Right atrium auricular region (tissue), 2 donors: Measurements from ENCODE around the gene ALS2. TPM values are rescaled to one million over a fixed set of nuclear protein-coding genes. Genes with fewer than 3 reads are reported as not detected.

Source experiments
- DNase-seq: peaks from one replicate; pipeline ENCODE4 v3.0.0-alpha.2; 2019; ENCODE audit warnings: low spot score
- H3K27ac ChIP-seq, 2 donors: fragments of 200-600 bp; sonication (generic); 1 replicate in 1 of 2; 2 replicates in 1 of 2; pipeline ENCODE4 v1.5.1; 2016 to 2019
- H3K27me3 ChIP-seq, 2 donors: fragments of 200-600 bp; sonication (generic); one replicate each; pipeline versions ENCODE4 v1.5.1 to v1.6.0; 2017 to 2019
- H3K36me3 ChIP-seq: fragments of 200-600 bp; sonication (generic); one replicate; pipeline ENCODE4 v1.5.1; 2016
- H3K4me1 ChIP-seq, 2 donors: fragments of 200-600 bp; sonication (generic); one replicate each; pipeline versions ENCODE4 v1.5.1 to v1.6.0; 2017 to 2019
- H3K4me3 ChIP-seq, 2 donors: fragments of 200-600 bp; sonication (generic); 1 replicate in 1 of 2; 2 replicates in 1 of 2; pipeline ENCODE4 v1.5.1; 2017 to 2019; ENCODE audit warnings: mild to moderate bottlenecking in 1 of 2, moderate library complexity in 1 of 2
- H3K9me3 ChIP-seq, 2 donors: fragments of 200-600 bp; sonication (generic); one replicate each; pipeline ENCODE4 v1.5.1; 2019
- total RNA-seq, 2 donors: library from RNA; depleted of rRNA; stranded (reverse); fragments of >200 nt; gene quantifications; one replicate each; pipeline ENCODE4 v1.1.0, GENCODE V29; 2016
- TF ChIP-seq, protein P1 (sequence below), 2 donors: fragments of 200-600 bp; sonication (generic); IDR thresholded peaks; one replicate each; pipeline ENCODE4 v1.5.1; 2019; ENCODE audit warnings: antibody characterized with exemption in 2 of 2

ALS2 gene
- total RNA-seq, 2 donors from 2014 or later = 31.0 to 31.8 TPM

- Histone ChIP-seq H3K4me1 (peaks cover 0 to 23% of the 10 kb centered on the region in 2 donors), H3K27me3 (no peaks in the 10 kb centered on the region), H3K4me3 (peak overlapping the region; percentile 89 to 100), H3K9me3 (no peaks in the 10 kb centered on the region), H3K27ac (peak overlapping the region; percentile 94 to 96), H3K36me3 (no peaks in the 10 kb centered on the region)
- TF ChIP-seq, protein P1, sequence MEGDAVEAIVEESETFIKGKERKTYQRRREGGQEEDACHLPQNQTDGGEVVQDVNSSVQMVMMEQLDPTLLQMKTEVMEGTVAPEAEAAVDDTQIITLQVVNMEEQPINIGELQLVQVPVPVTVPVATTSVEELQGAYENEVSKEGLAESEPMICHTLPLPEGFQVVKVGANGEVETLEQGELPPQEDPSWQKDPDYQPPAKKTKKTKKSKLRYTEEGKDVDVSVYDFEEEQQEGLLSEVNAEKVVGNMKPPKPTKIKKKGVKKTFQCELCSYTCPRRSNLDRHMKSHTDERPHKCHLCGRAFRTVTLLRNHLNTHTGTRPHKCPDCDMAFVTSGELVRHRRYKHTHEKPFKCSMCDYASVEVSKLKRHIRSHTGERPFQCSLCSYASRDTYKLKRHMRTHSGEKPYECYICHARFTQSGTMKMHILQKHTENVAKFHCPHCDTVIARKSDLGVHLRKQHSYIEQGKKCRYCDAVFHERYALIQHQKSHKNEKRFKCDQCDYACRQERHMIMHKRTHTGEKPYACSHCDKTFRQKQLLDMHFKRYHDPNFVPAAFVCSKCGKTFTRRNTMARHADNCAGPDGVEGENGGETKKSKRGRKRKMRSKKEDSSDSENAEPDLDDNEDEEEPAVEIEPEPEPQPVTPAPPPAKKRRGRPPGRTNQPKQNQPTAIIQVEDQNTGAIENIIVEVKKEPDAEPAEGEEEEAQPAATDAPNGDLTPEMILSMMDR (IDR thresholded peaks at IDR 0.05) = no peak
- no peak for DNase-seq
Measured at GRCh38 chr2:201779901-201780673, 646 bp downstream of the ALS2 start.

GRCh38 chr2:201777869-201778268 is 2.9 kb downstream of the ALS2 start:
- Histone ChIP-seq H3K36me3 (no peaks in the 10 kb centered on the region), H3K27ac (peak overlapping the region in 1 of 2 donors; percentile 47), H3K4me3 (no peak overlapping the region), H3K27me3 (no peaks in the 10 kb centered on the region), H3K9me3 (no peaks in the 10 kb centered on the region), H3K4me1 (peaks cover 0 to 27% of the 10 kb centered on the region in 2 donors)
- no peak for DNase-seq
- TF ChIP-seq, protein P1 (IDR thresholded peaks at IDR 0.05) = no peak

- peaks cover 0 to 27% of the 10 kb centered on the region in 2 donors for H3K4me1 ChIP-seq
- H3K27ac ChIP-seq = peak overlapping the region in 1 of 2 donors; percentile 13
Measured at GRCh38 chr2:201777043-201777442, 3.7 kb downstream of the ALS2 start.

GRCh38 chr2:201775326-201775725 is 5.4 kb downstream of the ALS2 start:
- no peak for DNase-seq
- Histone ChIP-seq H3K27ac (peak overlapping the region in 1 of 2 donors; percentile 49), H3K36me3 (no peaks in the 10 kb centered on the region), H3K9me3 (no peaks in the 10 kb centered on the region), H3K27me3 (no peaks in the 10 kb centered on the region), H3K4me1 (peaks cover 0 to 27% of the 10 kb centered on the region in 2 donors), H3K4me3 (no peak overlapping the region)
- TF ChIP-seq, protein P1 (IDR thresholded peaks at IDR 0.05) = no peak

More at GRCh38 chr2:201777043-201777442, 3.7 kb downstream of the ALS2 start:
- Histone ChIP-seq H3K9me3 (no peaks in the 10 kb centered on the region), H3K36me3 (no peaks in the 10 kb centered on the region), H3K27me3 (no peaks in the 10 kb centered on the region), H3K4me3 (no peak overlapping the region)
- TF ChIP-seq, protein P1 (IDR thresholded peaks at IDR 0.05) = no peak
- no peak for DNase-seq

DNA sequence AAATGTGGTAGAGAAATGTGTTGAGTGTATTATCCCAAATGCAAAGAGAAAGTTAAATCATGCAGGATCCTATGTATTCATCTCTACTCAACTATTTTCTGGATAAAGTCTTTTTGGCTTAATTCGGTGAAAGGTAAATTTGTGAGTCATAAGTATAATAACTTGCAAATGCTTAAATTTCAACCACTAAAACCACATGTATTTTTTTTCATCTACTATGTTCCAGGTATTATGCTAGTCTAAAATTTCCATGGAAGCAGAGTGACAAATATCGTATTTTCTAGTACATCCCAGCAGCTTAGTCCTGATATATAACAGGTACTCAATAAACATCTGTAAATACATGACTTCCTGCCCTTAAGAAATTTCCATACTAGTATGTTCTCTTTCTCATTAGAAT is 6.2 kb downstream of the ALS2 start:
- DNase-seq = no peak
- Histone ChIP-seq H3K4me3 (no peak overlapping the region), H3K4me1 (peaks cover 0 to 24% of the 10 kb centered on the region in 2 donors), H3K27ac (no peak overlapping the region), H3K36me3 (no peaks in the 10 kb centered on the region), H3K27me3 (no peaks in the 10 kb centered on the region), H3K9me3 (no peaks in the 10 kb centered on the region)
- TF ChIP-seq, protein P1 (IDR thresholded peaks at IDR 0.05) = no peak
